Testis (tissue), 3 donors: ENCODE measurements around the gene PCCB. TPM values are rescaled to one million over a fixed set of nuclear protein-coding genes. Genes with fewer than 3 reads are reported as not detected.
A peak's percentile ranks its signal among the peaks of the same experiment; 100 is the strongest.

Experiments used
- DNase-seq: peaks from one replicate; pipeline ENCODE4 v3.0.0-alpha.2; 2019
- H3K27ac ChIP-seq, 2 donors: fragments of 200-600 bp; sonication (generic); one replicate each; pipeline ENCODE4 v1.5.1; 2019
- H3K27me3 ChIP-seq: fragments of 200-600 bp; sonication (generic); one replicate; pipeline ENCODE4 v1.5.1; 2019
- H3K36me3 ChIP-seq: fragments of 200-600 bp; sonication (generic); one replicate; pipeline ENCODE4 v1.5.1; 2017; ENCODE audit warnings: low read depth; ENCODE audit errors: missing control alignments
- H3K4me1 ChIP-seq: fragments of 200-600 bp; sonication (generic); one replicate; pipeline ENCODE4 v1.5.1; 2019
- H3K4me3 ChIP-seq, 2 donors: fragments of 200-600 bp; sonication (generic); one replicate each; pipeline ENCODE4 v1.5.1; 2017 to 2019
- H3K9me3 ChIP-seq: fragments of 200-600 bp; sonication (generic); one replicate; pipeline ENCODE4 v1.5.1; 2017
- CTCF ChIP-seq, 3 experiments: fragments of 450-650 bp in 2 of 3; fragments of 200-600 bp in 1 of 3; sonication (generic) in 1 of 3; IDR thresholded peaks; one replicate each; pipeline ENCODE4 v1.5.1; 2016 to 2019; ENCODE audit warnings: antibody characterized with exemption in 3 of 3, mild to moderate bottlenecking in 2 of 3, moderate library complexity in 1 of 3
- POLR2A ChIP-seq: fragments of 450-650 bp; IDR thresholded peaks from one replicate; pipeline ENCODE4 v1.6.1; 2017; ENCODE audit warnings: antibody characterized with exemption, mild to moderate bottlenecking, moderate library complexity
- WGBS, 2 donors: methylation state at CpG; one replicate each; pipeline ENCODE4 v1.1.5; 2018; 5-methylcytosine and 5-hydroxymethylcytosine counted together
- intact Hi-C: fragments of 100-400 bp; cut with DNase I; formaldehyde crosslinking; loops from one replicate; pipeline ENCODE4 v1.15.1; 2023; ENCODE audit warnings: low total_unique reads
- polyA plus RNA-seq: library from polyadenylated mRNA; stranded (reverse); fragments of 350-450 nt; fragmentation: Illumina TruSeq; extraction: RNeasy Lipid Tissue Mini Kit (QIAGEN cat#74804); gene quantifications from one replicate; pipeline ENCODE4 v1.2.3, GENCODE V29; 2014; ENCODE audit warnings: low read depth, low replicate concordance; ENCODE audit not compliant: insufficient read depth
- total RNA-seq, 2 donors: library from RNA; depleted of rRNA; stranded (reverse); fragments of >200 nt; gene quantifications; one replicate each; pipeline ENCODE4 v1.2.3, GENCODE V29; 2016

Gene PCCB
- total and polyA plus RNA-seq, 3 donors from 2014 or later, result 81.7 to 96.2 (median 91.8) TPM

GRCh38 chr3:136249593-136249992 is 547 bp upstream of the PCCB start:
- intact Hi-C loops, result no loop called here
- peak overlapping the region; percentile 69 to 73 for H3K4me3 ChIP-seq
- peak overlapping the region; percentile 91 to 95 for H3K27ac ChIP-seq
- WGBS, 2 donors, result 60 to 67% methylated on average over 6 of the region's 6 CpGs
- TF ChIP-seq POLR2A (no peak), CTCF (IDR thresholded peaks at IDR 0.05) (no peak)
- H3K9me3 ChIP-seq, result no peaks in the 10 kb centered on the region
- no peaks in the 10 kb centered on the region for H3K27me3 ChIP-seq
- no peaks in the 10 kb centered on the region for H3K36me3 ChIP-seq
- peaks cover 17% of the 10 kb centered on the region for H3K4me1 ChIP-seq
- DNase-seq, result no peak

DNA sequence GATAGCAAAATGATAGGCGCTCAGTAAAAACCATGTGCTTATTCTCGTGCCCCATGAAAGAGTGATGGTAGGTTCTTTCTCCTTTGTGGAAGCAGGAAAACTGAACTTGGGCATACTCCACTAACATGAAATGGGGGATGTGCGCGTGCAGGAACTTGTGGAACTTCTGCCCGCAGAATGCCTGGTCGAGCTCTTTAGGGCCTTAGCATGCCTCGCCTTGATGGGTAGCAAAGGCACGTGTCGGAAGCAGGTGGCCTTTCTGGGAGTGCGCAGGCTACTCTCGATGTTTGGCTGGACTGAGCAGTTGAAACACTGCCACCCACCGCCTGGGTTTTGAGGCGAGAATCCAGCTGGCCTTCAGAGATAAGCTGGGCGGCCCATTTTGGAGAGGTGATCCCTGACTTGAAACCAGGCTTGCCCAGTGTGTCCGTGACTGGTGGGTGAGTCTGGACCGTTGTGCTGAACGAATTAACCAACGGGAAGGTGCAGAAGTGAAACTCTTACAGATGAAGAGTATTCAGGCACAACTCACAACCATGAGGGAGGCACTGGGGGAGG is 842 bp downstream of the PCCB start:
- peak in 2 of 3 experiments; percentile 14 to 27 for TF ChIP-seq CTCF (IDR thresholded peaks at IDR 0.05)
- no peak for TF ChIP-seq POLR2A
- Histone ChIP-seq H3K27ac (peak overlapping the region; percentile 91 to 95), H3K4me1 (peaks cover 17% of the 10 kb centered on the region), H3K9me3 (no peaks in the 10 kb centered on the region), H3K4me3 (peak overlapping the region; percentile 69 to 73), H3K27me3 (no peaks in the 10 kb centered on the region), H3K36me3 (no peaks in the 10 kb centered on the region)
- DNase-seq, result peak; percentile 84
- 3 to 4% methylated on average over 8 to 18 of the region's 18 CpGs for WGBS, 2 donors
- intact Hi-C loops, result loop anchor here (5.0 kb wide), 1 partner anchor 54 kb away; the partner anchor contains the start of gene MSL2

GRCh38 chr3:136251511-136251910 is 1.4 kb downstream of the PCCB start:
- H3K9me3 ChIP-seq, result no peaks in the 10 kb centered on the region
- 60 to 70% methylated on average over 3 of the region's 3 CpGs for WGBS, 2 donors
- H3K36me3 ChIP-seq, result no peaks in the 10 kb centered on the region
- TF ChIP-seq CTCF (IDR thresholded peaks at IDR 0.05) (no peak), POLR2A (no peak)
- H3K4me3 ChIP-seq, result no peak overlapping the region
- intact Hi-C loops, result loop anchor here (5.0 kb wide), 1 partner anchor 54 kb away; the partner anchor contains the start of gene MSL2
- peak overlapping the region; percentile 91 to 95 for H3K27ac ChIP-seq
- H3K4me1 ChIP-seq, result peaks cover 17% of the 10 kb centered on the region
- no peaks in the 10 kb centered on the region for H3K27me3 ChIP-seq
- no peak for DNase-seq

GRCh38 chr3:136255672-136256406 is 5.7 kb downstream of the PCCB start:
- no peak overlapping the region for H3K27ac ChIP-seq
- H3K4me3 ChIP-seq, result no peak overlapping the region
- no peaks in the 10 kb centered on the region for H3K36me3 ChIP-seq
- TF ChIP-seq POLR2A (no peak), CTCF (IDR thresholded peaks at IDR 0.05) (no peak)
- intact Hi-C loops, result no loop called here
- H3K9me3 ChIP-seq, result no peaks in the 10 kb centered on the region
- DNase-seq, result no peak
- no peaks in the 10 kb centered on the region for H3K27me3 ChIP-seq
- peaks cover 11% of the 10 kb centered on the region for H3K4me1 ChIP-seq
- WGBS, 2 donors, result 84 to 91% methylated on average over 8 of the region's 8 CpGs
